PC-3 (cell line): ENCODE results near the gene EHMT1.

ENCODE experiments used
- EZH2 ChIP-seq: fragments of 300-600 bp; sonication (generic); IDR thresholded peaks from one replicate; pipeline ENCODE4 v1.6.1; 2017; ENCODE audit warnings: antibody characterized with exemption, mild to moderate bottlenecking, low read length; ENCODE audit not compliant: unreplicated experiment
- EZH2phosphoT487 ChIP-seq: fragments of 300-600 bp; sonication (generic); IDR thresholded peaks from 2 replicates; pipeline ENCODE4 v1.6.1; 2018; ENCODE audit warnings: mild to moderate bottlenecking, antibody characterized with exemption, low read length, borderline replicate concordance
- TF ChIP-seq, protein P1 (sequence below): fragments of 300-600 bp; sonication (generic); conservative IDR thresholded peaks from 2 replicates; pipeline ENCODE4 v1.5.1; 2017; ENCODE audit warnings: antibody characterized with exemption, low read depth, mild to moderate bottlenecking, low read length

DNA sequence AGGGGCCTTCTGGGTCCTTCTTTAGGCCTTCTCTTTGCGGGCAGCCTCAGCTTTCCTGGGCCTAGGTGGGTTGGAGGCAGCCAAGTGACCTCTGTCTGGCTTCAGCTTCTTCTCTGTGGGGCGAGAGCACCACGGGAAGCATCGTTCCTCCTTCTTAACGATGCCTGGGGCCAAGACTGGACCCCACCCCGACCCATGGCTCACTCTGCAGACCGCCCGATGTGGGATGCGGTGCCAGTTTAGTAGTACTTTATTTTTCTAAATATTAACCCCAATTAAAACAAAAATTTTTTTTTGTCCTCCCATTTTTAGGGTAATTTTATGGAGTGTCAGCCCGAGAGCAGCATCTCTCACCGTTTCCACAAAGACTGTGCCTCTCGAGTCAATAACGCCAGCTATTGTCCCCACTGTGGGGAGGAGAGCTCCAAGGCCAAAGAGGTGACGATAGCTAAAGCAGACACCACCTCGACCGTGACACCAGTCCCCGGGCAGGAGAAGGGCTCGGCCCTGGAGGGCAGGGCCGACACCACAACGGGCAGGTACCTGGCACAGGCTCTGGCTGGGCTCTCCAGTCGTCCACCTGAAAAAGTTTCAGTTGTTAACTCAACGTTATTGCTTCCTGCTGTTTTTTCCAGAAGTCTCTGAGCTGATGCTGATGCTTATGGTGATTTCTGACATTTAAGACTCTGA is 157.6 kb downstream of the EHMT1 start:
- TF ChIP-seq, protein P1, sequence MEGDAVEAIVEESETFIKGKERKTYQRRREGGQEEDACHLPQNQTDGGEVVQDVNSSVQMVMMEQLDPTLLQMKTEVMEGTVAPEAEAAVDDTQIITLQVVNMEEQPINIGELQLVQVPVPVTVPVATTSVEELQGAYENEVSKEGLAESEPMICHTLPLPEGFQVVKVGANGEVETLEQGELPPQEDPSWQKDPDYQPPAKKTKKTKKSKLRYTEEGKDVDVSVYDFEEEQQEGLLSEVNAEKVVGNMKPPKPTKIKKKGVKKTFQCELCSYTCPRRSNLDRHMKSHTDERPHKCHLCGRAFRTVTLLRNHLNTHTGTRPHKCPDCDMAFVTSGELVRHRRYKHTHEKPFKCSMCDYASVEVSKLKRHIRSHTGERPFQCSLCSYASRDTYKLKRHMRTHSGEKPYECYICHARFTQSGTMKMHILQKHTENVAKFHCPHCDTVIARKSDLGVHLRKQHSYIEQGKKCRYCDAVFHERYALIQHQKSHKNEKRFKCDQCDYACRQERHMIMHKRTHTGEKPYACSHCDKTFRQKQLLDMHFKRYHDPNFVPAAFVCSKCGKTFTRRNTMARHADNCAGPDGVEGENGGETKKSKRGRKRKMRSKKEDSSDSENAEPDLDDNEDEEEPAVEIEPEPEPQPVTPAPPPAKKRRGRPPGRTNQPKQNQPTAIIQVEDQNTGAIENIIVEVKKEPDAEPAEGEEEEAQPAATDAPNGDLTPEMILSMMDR, result no peak
- TF ChIP-seq EZH2 (no peak), EZH2phosphoT487 (no peak)
